PC-9 (cell line): Measurements from ENCODE around the gene AKAP6.

Experiments used
- CTCF ChIP-seq: fragments of 200-600 bp; sonication (generic); conservative IDR thresholded peaks from 2 replicates; pipeline ENCODE4 v1.6.1; 2017; ENCODE audit warnings: mixed run types, antibody characterized with exemption, mild to moderate bottlenecking, moderate library complexity
- EZH2 ChIP-seq: fragments of 200-600 bp; sonication (generic); IDR thresholded peaks from 2 replicates; pipeline ENCODE4 v1.8.0; 2017; ENCODE audit warnings: antibody characterized with exemption, low read depth

DNA sequence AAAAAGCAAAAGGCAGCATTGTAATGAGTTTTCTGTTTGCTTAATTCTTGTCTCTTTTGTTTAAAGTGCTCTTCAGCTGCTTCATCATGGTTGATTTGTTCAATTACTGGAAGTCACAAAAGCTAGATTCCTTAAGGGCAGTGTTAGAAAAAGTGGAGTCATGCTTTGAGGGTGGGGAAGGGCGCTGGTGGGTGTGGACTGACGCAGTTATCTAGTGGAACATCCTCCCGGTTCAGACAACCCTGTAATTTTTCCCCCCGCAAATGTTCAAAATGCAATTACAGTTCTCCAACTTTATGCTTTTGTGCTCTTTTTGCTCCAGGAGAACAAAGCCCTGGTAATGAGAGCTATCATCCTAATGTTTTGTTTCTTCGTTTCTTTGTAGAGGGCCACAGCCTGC, 2.1 kb downstream of the AKAP6 start:
- TF ChIP-seq CTCF, result no peak
- no peak for TF ChIP-seq EZH2
